A549 (cell line): ENCODE results near the gene RIMS1. TPM values are rescaled to one million over a fixed set of nuclear protein-coding genes. Genes with fewer than 3 reads are reported as not detected.

Experiments used
- ATAC-seq, 2 experiments: fragments of 200-7000 bp in 1 of 2; fragments of >200 bp in 1 of 2; cut with Nextera tagmentation in 1 of 2; cut with Tn5 transposase in 1 of 2; 3 replicates each; pipeline versions ENCODE4 v1.8.0 to v1.9.1; 2018 to 2020; ENCODE audit warnings: mild to moderate bottlenecking in 1 of 2, moderate library complexity in 1 of 2
- CTCF ChIA-PET: fragments of 300-600 bp; sonication (Branson Sonifier 250); formaldehyde crosslinking; extraction: SDS; loops from one replicate; lab custom pipeline; 2021; ENCODE audit warnings: antibody characterized with exemption, inconsistent platforms; lab: Yijun Ruan, JAX
- POLR2A ChIA-PET: fragments of 350-600 bp; formaldehyde crosslinking; extraction: SDS; loops from one replicate; lab custom pipeline; 2021; ENCODE audit warnings: antibody characterized with exemption, inconsistent platforms; lab: Yijun Ruan, JAX
- DNase-seq, 2 experiments: peaks; one replicate each; pipeline versions ENCODE4 v3.0.0 to v3.0.0-alpha.2; 2011 to 2016; ENCODE audit warnings: low read depth in 1 of 2, low spot score in 1 of 2
- FAIRE-seq: peaks from 2 replicates; lab custom pipeline; 2011; peaks lifted over from hg19 to GRCh38; lab: Jason Lieb, UNC
- H3K27ac ChIP-seq, 2 experiments: fragments of >200 bp; sonication (Bioruptor Twin); formaldehyde crosslinking; 3 replicates each; pipeline ENCODE4 v1.5.1; 2016 to 2017
- H3K4me1 ChIP-seq: fragments of >200 bp; sonication (Bioruptor Twin); formaldehyde crosslinking; 3 replicates; pipeline ENCODE4 v1.6.1; 2016
- H3K4me2 ChIP-seq: fragments of >200 bp; sonication (Bioruptor Twin); formaldehyde crosslinking; 3 replicates; pipeline ENCODE4 v1.6.1; 2016
- H3K4me3 ChIP-seq: fragments of >200 bp; sonication (Bioruptor Twin); formaldehyde crosslinking; 3 replicates; pipeline ENCODE4 v1.5.1; 2016
- H3K9me3 ChIP-seq: fragments of >200 bp; sonication (Bioruptor Twin); formaldehyde crosslinking; 3 replicates; pipeline ENCODE4 v1.6.1; 2016
- ATOH8 ChIP-seq: fragments of 250-450 bp; sonication (Bioruptor Pico); IDR thresholded peaks from 2 replicates; pipeline ENCODE4 v1.5.0; 2020; ENCODE audit warnings: low read depth, mild to moderate bottlenecking, moderate library complexity
- CBX2 ChIP-seq: fragments of 200-600 bp; sonication (generic); IDR thresholded peaks from 2 replicates; pipeline ENCODE4 v1.6.1; 2016; ENCODE audit warnings: low read depth, mild to moderate bottlenecking, borderline replicate concordance
- CBX8 ChIP-seq: fragments of 200-600 bp; sonication (generic); IDR thresholded peaks from 2 replicates; pipeline ENCODE4 v1.6.1; 2016
- CHD4 ChIP-seq: fragments of 200-600 bp; sonication (generic); IDR thresholded peaks from 2 replicates; pipeline ENCODE4 v1.6.1; 2016; ENCODE audit warnings: antibody characterized with exemption, mild to moderate bottlenecking, borderline replicate concordance
- E2F6 ChIP-seq: IDR thresholded peaks from 2 replicates; pipeline ENCODE4 v1.6.1; 2012; ENCODE audit warnings: low read depth, borderline replicate concordance
- FOSB ChIP-seq: fragments of 250-450 bp; sonication (Bioruptor Pico); IDR thresholded peaks from 2 replicates; pipeline ENCODE4 v1.5.0; 2020; ENCODE audit warnings: mild to moderate bottlenecking, moderate library complexity
- HES2 ChIP-seq: fragments of >200 bp; sonication (Bioruptor Twin); formaldehyde crosslinking; IDR thresholded peaks from 2 replicates; pipeline ENCODE4 v1.6.1; 2016
- HOXA7 ChIP-seq: fragments of 250-450 bp; sonication (Bioruptor Pico); IDR thresholded peaks from 2 replicates; pipeline ENCODE4 v1.5.0; 2020; ENCODE audit warnings: mild to moderate bottlenecking, moderate library complexity
- KDM1A ChIP-seq: fragments of 200-600 bp; sonication (generic); IDR thresholded peaks from 2 replicates; pipeline ENCODE4 v1.6.1; 2016; ENCODE audit warnings: low read depth, mild to moderate bottlenecking
- KDM5A ChIP-seq: fragments of 200-600 bp; sonication (generic); IDR thresholded peaks from 2 replicates; pipeline ENCODE4 v1.6.1; 2016; ENCODE audit warnings: antibody characterized with exemption, mild to moderate bottlenecking
- MAZ ChIP-seq: fragments of 150-350 bp; IDR thresholded peaks from 2 replicates; pipeline ENCODE4 v1.6.1; 2014; ENCODE audit warnings: antibody characterized with exemption, low read depth, low read length, borderline replicate concordance
- NFE2L2 ChIP-seq: fragments of 150-350 bp; conservative IDR thresholded peaks from 2 replicates; pipeline ENCODE4 v1.6.1; 2014; ENCODE audit warnings: low read length
- POLR2AphosphoS2 ChIP-seq: conservative IDR thresholded peaks from 2 replicates; pipeline ENCODE4 v1.6.1; 2012; ENCODE audit warnings: low read length, improper control_type of control experiment, inconsistent platforms
- RARB ChIP-seq: fragments of 250-450 bp; sonication (Bioruptor Pico); IDR thresholded peaks from 2 replicates; pipeline ENCODE4 v1.8.0; 2021; ENCODE audit warnings: mild to moderate bottlenecking, moderate library complexity
- REST ChIP-seq: fragments of 200-600 bp; sonication (generic); IDR thresholded peaks from 2 replicates; pipeline ENCODE4 v1.6.1; 2016; ENCODE audit warnings: antibody characterized with exemption, mild to moderate bottlenecking, moderate library complexity
- RFX5 ChIP-seq: fragments of 450-650 bp; IDR thresholded peaks from 2 replicates; pipeline ENCODE4 v1.7.1; 2014; ENCODE audit warnings: antibody characterized with exemption, mild to moderate bottlenecking, moderate library complexity
- SREBF2 ChIP-seq: fragments of 450-650 bp; IDR thresholded peaks from 2 replicates; pipeline ENCODE4 v1.6.1; 2014; ENCODE audit warnings: mild to moderate bottlenecking, moderate library complexity
- TP53 ChIP-seq: fragments of 250-450 bp; sonication (Bioruptor Pico); IDR thresholded peaks from 2 replicates; pipeline ENCODE4 v1.5.0; 2021; ENCODE audit warnings: mild to moderate bottlenecking, moderate library complexity
- ZC3H11A ChIP-seq: fragments of 450-650 bp; IDR thresholded peaks from 2 replicates; pipeline ENCODE4 v1.6.1; 2014; ENCODE audit warnings: antibody characterized with exemption, mild to moderate bottlenecking
- ZFP36 ChIP-seq: fragments of 450-650 bp; IDR thresholded peaks from 2 replicates; pipeline ENCODE4 v1.6.1; 2014; ENCODE audit warnings: borderline replicate concordance; ENCODE audit not compliant: partially characterized antibody
- WGBS: methylation state at CpG from one replicate; pipeline ENCODE4 v1.1.6; 2017; ENCODE audit errors: missing lambda C conversion rate; 5-methylcytosine and 5-hydroxymethylcytosine counted together
- polyA plus RNA-seq, 4 experiments: library from polyadenylated mRNA; depleted of rRNA in 3 of 4; stranded (reverse); fragments of >200 nt; fragmentation: RNase III in 1 of 4; extraction: RNeasy Plus Mini Kit Qiagen cat#74134 plus additional on column Dnase treatment in 1 of 4; gene quantifications; 2 replicates in 3 of 4; 3 replicates in 1 of 4; pipeline ENCODE4 v1.2.3, GENCODE V29; 2011 to 2017
- TF ChIP-seq, protein P1 (sequence below): fragments of >200 bp; sonication (Bioruptor Twin); formaldehyde crosslinking; IDR thresholded peaks from 3 replicates; pipeline ENCODE4 v1.5.1; 2016
- TF ChIP-seq, protein P2 (sequence below): IDR thresholded peaks from 2 replicates; pipeline ENCODE4 v1.6.1; 2012

The RIMS1 gene
- polyA plus RNA-seq, 2 of the 4 experiments (the other 2 are of a cell fraction), result 0.03 TPM; not detected in 1

- H3K27ac ChIP-seq, result no peak overlapping the region
- DNase-seq (no peak), ATAC-seq (no peak), FAIRE-seq (no peak)
- TF ChIP-seq ZFP36, result no peak
- TF ChIP-seq TP53, result no peak
- TF ChIP-seq, protein P1, sequence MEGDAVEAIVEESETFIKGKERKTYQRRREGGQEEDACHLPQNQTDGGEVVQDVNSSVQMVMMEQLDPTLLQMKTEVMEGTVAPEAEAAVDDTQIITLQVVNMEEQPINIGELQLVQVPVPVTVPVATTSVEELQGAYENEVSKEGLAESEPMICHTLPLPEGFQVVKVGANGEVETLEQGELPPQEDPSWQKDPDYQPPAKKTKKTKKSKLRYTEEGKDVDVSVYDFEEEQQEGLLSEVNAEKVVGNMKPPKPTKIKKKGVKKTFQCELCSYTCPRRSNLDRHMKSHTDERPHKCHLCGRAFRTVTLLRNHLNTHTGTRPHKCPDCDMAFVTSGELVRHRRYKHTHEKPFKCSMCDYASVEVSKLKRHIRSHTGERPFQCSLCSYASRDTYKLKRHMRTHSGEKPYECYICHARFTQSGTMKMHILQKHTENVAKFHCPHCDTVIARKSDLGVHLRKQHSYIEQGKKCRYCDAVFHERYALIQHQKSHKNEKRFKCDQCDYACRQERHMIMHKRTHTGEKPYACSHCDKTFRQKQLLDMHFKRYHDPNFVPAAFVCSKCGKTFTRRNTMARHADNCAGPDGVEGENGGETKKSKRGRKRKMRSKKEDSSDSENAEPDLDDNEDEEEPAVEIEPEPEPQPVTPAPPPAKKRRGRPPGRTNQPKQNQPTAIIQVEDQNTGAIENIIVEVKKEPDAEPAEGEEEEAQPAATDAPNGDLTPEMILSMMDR, result no peak
- TF ChIP-seq FOSB (CRISPR knock-in tag), result no peak
- no peak for TF ChIP-seq ZC3H11A
- no peak for TF ChIP-seq RFX5
- no peak for TF ChIP-seq NFE2L2
- no peak for TF ChIP-seq KDM1A
- TF ChIP-seq, protein P2, sequence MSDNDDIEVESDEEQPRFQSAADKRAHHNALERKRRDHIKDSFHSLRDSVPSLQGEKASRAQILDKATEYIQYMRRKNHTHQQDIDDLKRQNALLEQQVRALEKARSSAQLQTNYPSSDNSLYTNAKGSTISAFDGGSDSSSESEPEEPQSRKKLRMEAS, result no peak
- TF ChIP-seq CBX2, result no peak
- TF ChIP-seq KDM5A, result no peak
- no peak for TF ChIP-seq HOXA7 (CRISPR knock-in tag)
- TF ChIP-seq HES2, result no peak
- TF ChIP-seq POLR2AphosphoS2, result no peak
- no peak for TF ChIP-seq CBX8
- TF ChIP-seq E2F6, result no peak
- no peak for TF ChIP-seq REST
- no peak for TF ChIP-seq CHD4
- TF ChIP-seq MAZ, result no peak
- 43% methylated on average over 3 of the region's 3 CpGs for WGBS
- H3K4me1 ChIP-seq, result no peaks in the 10 kb centered on the region
- ChIA-PET CTCF (interaction anchor here (3.7 kb wide), 1 partner anchor 163 kb away, joined by 21 read pairs; no protein-coding TSS in a partner anchor), POLR2A (interaction anchor here (0.6 kb wide), 1 partner anchor 814 kb away, joined by 7 read pairs; no protein-coding TSS in a partner anchor)
- no peak overlapping the region for H3K4me2 ChIP-seq
- no peak overlapping the region for H3K4me3 ChIP-seq
- H3K9me3 ChIP-seq, result no peaks in the 10 kb centered on the region
These were observed 531.4 kb downstream of the RIMS1 start for GRCh38 chr6:72417759-72418158.

- 71% methylated on average over 5 of the region's 5 CpGs for WGBS
- no peak overlapping the region for H3K27ac ChIP-seq
- TF ChIP-seq CBX2 (no peak), ATOH8 (no peak), POLR2AphosphoS2 (no peak), MAZ (no peak), RARB (no peak), TP53 (no peak), E2F6 (no peak), SREBF2 (no peak)
- TF ChIP-seq, protein P1, result no peak
- TF ChIP-seq, protein P2, result no peak
- DNase-seq (no peak), FAIRE-seq (no peak), ATAC-seq (no peak)
- H3K4me2 ChIP-seq, result no peak overlapping the region
- H3K4me1 ChIP-seq, result no peaks in the 10 kb centered on the region
- CTCF ChIA-PET, result interaction anchor here (2.6 to 3.7 kb wide), 2 partner anchors 162 kb away, joined by 11 to 21 read pairs; no protein-coding TSS in a partner anchor
- H3K4me3 ChIP-seq, result no peak overlapping the region
- H3K9me3 ChIP-seq, result no peaks in the 10 kb centered on the region
- POLR2A ChIA-PET, result no interaction called here
These were observed 532.1 kb downstream of the RIMS1 start for GRCh38 chr6:72418495-72418894.
